ENCODE measurements around the gene AHRR.
"Not testable (repeated sequence)": the region's sequence is repeated elsewhere in the genome, so short reads cannot be mapped to it uniquely, and the experiment has no call there.

DNA sequence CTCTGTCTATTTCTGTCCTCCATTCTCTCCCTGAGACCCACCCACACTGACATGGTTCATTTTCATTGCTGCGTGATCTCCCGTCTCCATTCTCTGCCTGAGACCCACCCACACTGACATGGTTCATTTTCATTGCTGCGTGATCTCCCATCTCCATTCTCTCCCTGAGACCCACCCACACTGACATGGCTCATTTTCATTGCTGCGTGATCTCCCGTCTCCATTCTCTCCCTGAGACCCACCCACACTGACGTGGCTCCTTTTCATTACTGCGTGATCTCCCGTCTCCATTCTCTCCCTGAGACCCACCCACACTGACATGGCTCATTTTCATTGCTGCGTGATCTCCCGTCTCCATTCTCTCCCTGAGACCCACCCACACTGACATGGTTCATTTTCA, 30.2 kb upstream of the AHRR start:
- not testable (repeated sequence) for TF ChIP-seq POLR2A, POLR2AphosphoS5 (IDR thresholded peaks at IDR 0.05)

Data from stomach (tissue), 4 donors.